ENCODE results near the gene TMUB1.

Gene TMUB1

GRCh38 chr7:151035026-151035717 is 48.1 kb downstream of the TMUB1 start:
- no peak overlapping the region for H3K4me3 ChIP-seq (ENCODE audit: low read depth, low read length)
- DNase-seq (ENCODE audit: low read depth): no peak
- no peak for TF ChIP-seq CTCF (IDR thresholded peaks at IDR 0.05; ENCODE audit: low read depth, low read length, missing control alignments)
- in situ Hi-C loops (cut with HindIII; ENCODE audit: low sequenced_read_pairs): no loop called here

GRCh38 chr7:151034312-151035025 is 48.8 kb downstream of the TMUB1 start:
- no peak for TF ChIP-seq CTCF (IDR thresholded peaks at IDR 0.05; ENCODE audit: low read depth, low read length, missing control alignments)
- H3K4me3 ChIP-seq (ENCODE audit: low read depth, low read length): no peak overlapping the region
- in situ Hi-C loops (cut with HindIII; ENCODE audit: low sequenced_read_pairs): no loop called here

GRCh38 chr7:151033864-151034249 is 49.4 kb downstream of the TMUB1 start:
- in situ Hi-C loops (cut with HindIII; ENCODE audit: low sequenced_read_pairs): no loop called here
- no peak for DNase-seq (ENCODE audit: low read depth)
- no peak overlapping the region for H3K4me3 ChIP-seq (ENCODE audit: low read depth, low read length)
- no peak for TF ChIP-seq CTCF (IDR thresholded peaks at IDR 0.05; ENCODE audit: low read depth, low read length, missing control alignments)

More at GRCh38 chr7:151034312-151035025, 48.8 kb downstream of the TMUB1 start:
- no peak for DNase-seq (ENCODE audit: low read depth)

GRCh38 chr7:151032936-151033863 is 50.1 kb downstream of the TMUB1 start:
- no peak for DNase-seq (ENCODE audit: low read depth)
- peak; percentile 18 for TF ChIP-seq CTCF (IDR thresholded peaks at IDR 0.05; ENCODE audit: low read depth, low read length, missing control alignments)
- in situ Hi-C loops (cut with HindIII; ENCODE audit: low sequenced_read_pairs): no loop called here
- no peak overlapping the region for H3K4me3 ChIP-seq (ENCODE audit: low read depth, low read length)

Data from astrocyte of the cerebellum (primary cell).